HFF-Myc (cell line): ENCODE results near the gene ZFPL1.
"Not testable (repeated sequence)": the region's sequence is repeated elsewhere in the genome, so short reads cannot be mapped to it uniquely, and the experiment has no call there.

Experiments used
- DNase-seq: peaks from one replicate; pipeline ENCODE4 v3.0.0-alpha.2; 2011; ENCODE audit warnings: low read depth; ENCODE audit errors: extremely low read depth
- H3K4me3 ChIP-seq: replicated peaks from 2 replicates; pipeline ENCODE4 v1.5.1; 2011; ENCODE audit warnings: low read depth, mild to moderate bottlenecking, control low read depth, low read length
- CTCF ChIP-seq: IDR thresholded peaks from 2 replicates; pipeline ENCODE4 v1.5.1; 2012; ENCODE audit warnings: mild to moderate bottlenecking, low read depth, low read length, control low read depth; ENCODE audit errors: missing control alignments

ZFPL1 gene

GRCh38 chr11:65116370-65117205 lies 32.6 kb downstream of the ZFPL1 start:
- no peak for TF ChIP-seq CTCF
- H3K4me3 ChIP-seq, result peak overlapping the region; percentile 94
- no peak for DNase-seq

GRCh38 chr11:65117206-65118096 lies 33.4 kb downstream of the ZFPL1 start, which contains the start of gene ZNHIT2:
ZNHIT2 (minus strand) TSS chr11:65117701; CDS start chr11:65117653, 48 bp downstream.
- peak; percentile 91 for TF ChIP-seq CTCF

GRCh38 chr11:65118097-65118837 lies 34.2 kb downstream of the ZFPL1 start:
- H3K4me3 ChIP-seq, result no peak overlapping the region
- TF ChIP-seq CTCF, result no peak
- no peak for DNase-seq

More at GRCh38 chr11:65117206-65118096, 33.4 kb downstream of the ZFPL1 start, which contains the start of gene ZNHIT2:
- peak; percentile 96 for DNase-seq
- peak within 1 kb of the TSS; percentile 94 for H3K4me3 ChIP-seq

GRCh38 chr11:65118891-65119669 lies 35.1 kb downstream of the ZFPL1 start:
- not testable (repeated sequence) for DNase-seq, H3K4me3 ChIP-seq

GRCh38 chr11:65119670-65119995 lies 35.6 kb downstream of the ZFPL1 start:
- no peak for TF ChIP-seq CTCF
- H3K4me3 ChIP-seq, result peak overlapping the region; percentile 95; the same call in 1 of the 2 replicates
- DNase-seq, result no peak

GRCh38 chr11:65120831-65121230 lies 36.8 kb downstream of the ZFPL1 start:
- H3K4me3 ChIP-seq, result peak overlapping the region; percentile 95
- TF ChIP-seq CTCF, result no peak
- no peak for DNase-seq
